ENCODE results near the gene GPRC5B.
A peak's percentile ranks its signal among the peaks of the same experiment; 100 is the strongest.

The GPRC5B gene

DNA sequence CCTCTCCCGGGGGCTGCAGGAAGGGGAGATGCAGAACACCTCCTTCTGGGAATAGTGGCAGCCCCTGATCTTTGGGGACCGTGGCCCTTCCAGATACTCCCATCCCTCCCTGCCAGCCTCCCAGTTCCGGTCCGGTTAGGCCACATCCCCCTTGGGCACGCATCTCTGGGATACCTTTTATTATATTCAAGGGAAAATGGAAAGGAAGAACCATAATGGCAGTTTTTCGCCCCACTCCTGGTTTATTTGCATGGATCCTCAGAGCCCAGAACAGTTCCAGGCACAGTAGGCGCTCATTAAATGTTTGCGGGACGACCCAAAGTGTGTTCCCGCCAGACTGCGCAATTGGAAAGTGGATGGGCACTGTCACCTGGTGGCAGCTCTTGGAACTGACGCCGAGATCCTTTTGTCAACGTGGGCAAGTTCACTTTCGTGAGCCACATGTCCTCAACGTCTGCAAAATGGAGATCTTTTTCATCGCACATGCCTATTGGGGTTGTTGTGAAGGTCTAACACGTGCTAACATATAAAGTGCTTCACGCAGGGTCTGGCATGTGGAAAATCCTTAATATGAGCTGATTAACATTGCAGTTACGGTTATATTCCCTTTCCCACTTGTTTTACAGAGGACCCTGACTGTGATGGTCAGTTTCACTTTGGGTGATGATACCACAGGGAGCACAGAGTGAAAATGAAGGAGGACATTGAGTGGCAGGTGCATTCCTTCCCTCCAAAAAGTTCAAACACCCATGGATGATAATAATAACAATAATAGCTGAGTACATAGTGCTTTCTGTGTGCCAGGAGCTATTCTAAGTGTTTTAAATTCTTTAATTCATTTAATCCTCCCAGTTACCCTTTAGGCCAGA lies 1.7 kb upstream of the GPRC5B start:
- peak; percentile 75 for DNase-seq

GRCh38 chr16:19885451-19886072 lies 914 bp upstream of the GPRC5B start:
- Histone ChIP-seq H3K4me3 (ENCODE audit: low read depth, low read length) (peak overlapping the region; percentile 60), H3K36me3 (replicated peaks) (no peaks in the 10 kb centered on the region), H3K27me3 (replicated peaks) (no peaks in the 10 kb centered on the region), H3K27ac (no peak overlapping the region)
- in situ Hi-C loops (cut with HindIII; ENCODE audit: low pct_ligation_motif_present, low sequenced_read_pairs): loop anchor here (25.0 kb wide), 1 partner anchor 148 kb away; no protein-coding TSS in a partner anchor
- no peak for DNase-seq
- TF ChIP-seq CTCF (IDR thresholded peaks at IDR 0.05; ENCODE audit: low read depth, low read length, missing control alignments): no peak

More for the DNA sequence above, 1.7 kb upstream of the GPRC5B start:
- in situ Hi-C loops (cut with HindIII; ENCODE audit: low pct_ligation_motif_present, low sequenced_read_pairs): loop anchor here (25.0 kb wide), 1 partner anchor 149 kb away; no protein-coding TSS in a partner anchor
- no peaks in the 10 kb centered on the region for H3K36me3 ChIP-seq (replicated peaks)
- H3K27ac ChIP-seq: no peak overlapping the region
- peak overlapping the region; percentile 20 for H3K4me3 ChIP-seq (ENCODE audit: low read depth, low read length)
- H3K27me3 ChIP-seq (replicated peaks): no peaks in the 10 kb centered on the region
- peak; percentile 100 for TF ChIP-seq CTCF (IDR thresholded peaks at IDR 0.05; ENCODE audit: low read depth, low read length, missing control alignments)

- Histone ChIP-seq H3K27ac (no peak overlapping the region), H3K27me3 (replicated peaks) (no peaks in the 10 kb centered on the region), H3K36me3 (replicated peaks) (no peaks in the 10 kb centered on the region), H3K4me3 (ENCODE audit: low read depth, low read length) (peak overlapping the region; percentile 55)
- in situ Hi-C loops (cut with HindIII; ENCODE audit: low pct_ligation_motif_present, low sequenced_read_pairs): loop anchor here (25.0 kb wide), 1 partner anchor 147 kb away; no protein-coding TSS in a partner anchor
- no peak for TF ChIP-seq CTCF (IDR thresholded peaks at IDR 0.05; ENCODE audit: low read depth, low read length, missing control alignments)
- no peak for DNase-seq
Measured at GRCh38 chr16:19883966-19884485, 622 bp downstream of the GPRC5B start.

DNA sequence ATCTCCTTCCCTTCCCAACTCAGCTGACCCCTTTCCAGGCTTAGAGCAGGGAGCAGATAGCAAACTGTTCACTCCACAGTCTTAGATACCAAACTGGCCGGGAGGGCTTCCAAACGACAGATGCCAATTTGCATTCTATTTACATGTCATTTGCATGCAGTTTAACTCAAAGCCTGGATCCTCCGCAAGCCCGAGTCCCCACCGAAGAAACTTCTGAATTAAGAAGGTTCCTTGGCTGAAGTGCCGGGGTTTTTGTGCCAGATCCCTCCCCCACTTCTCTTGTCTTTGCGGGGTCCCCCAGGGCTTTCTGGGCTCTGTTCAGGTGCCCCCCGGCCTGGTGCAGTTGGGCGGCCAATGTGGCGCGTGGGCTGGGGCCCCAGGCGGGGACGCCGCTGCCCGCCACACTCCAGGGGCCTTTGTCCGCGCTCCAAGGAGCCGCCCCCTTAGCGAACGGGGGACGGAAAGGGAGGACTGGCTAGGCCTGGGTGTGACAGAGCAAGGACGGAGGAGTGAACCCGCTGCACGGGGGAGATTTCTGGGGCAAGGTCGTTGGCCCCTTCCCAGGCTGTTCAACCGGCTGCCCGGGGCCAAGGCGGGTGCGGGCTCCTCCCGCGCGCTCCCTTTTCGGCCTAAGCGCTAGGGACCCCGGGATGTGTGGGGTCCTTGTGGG lies 1.2 kb downstream of the GPRC5B start:
- in situ Hi-C loops (cut with HindIII; ENCODE audit: low pct_ligation_motif_present, low sequenced_read_pairs): loop anchor here (25.0 kb wide), 1 partner anchor 146 kb away; no protein-coding TSS in a partner anchor
- H3K27me3 ChIP-seq (replicated peaks): no peaks in the 10 kb centered on the region
- no peak for TF ChIP-seq CTCF (IDR thresholded peaks at IDR 0.05; ENCODE audit: low read depth, low read length, missing control alignments)
- no peaks in the 10 kb centered on the region for H3K36me3 ChIP-seq (replicated peaks)
- no peak overlapping the region for H3K27ac ChIP-seq
- peak; percentile 39 for DNase-seq
- H3K4me3 ChIP-seq (ENCODE audit: low read depth, low read length): peak overlapping the region; percentile 55

GRCh38 chr16:19882646-19883045 lies 2.0 kb downstream of the GPRC5B start:
- no peak overlapping the region for H3K27ac ChIP-seq
- H3K4me3 ChIP-seq (ENCODE audit: low read depth, low read length): no peak overlapping the region
- in situ Hi-C loops (cut with HindIII; ENCODE audit: low pct_ligation_motif_present, low sequenced_read_pairs): loop anchor here (25.0 kb wide), 1 partner anchor 145 kb away; no protein-coding TSS in a partner anchor
- no peaks in the 10 kb centered on the region for H3K27me3 ChIP-seq (replicated peaks)
- no peak for DNase-seq
- TF ChIP-seq CTCF (IDR thresholded peaks at IDR 0.05; ENCODE audit: low read depth, low read length, missing control alignments): no peak
- no peaks in the 10 kb centered on the region for H3K36me3 ChIP-seq (replicated peaks)
